Glomerular endothelial cell (primary cell): ENCODE results near the gene ADGRD1. TPM values are rescaled to one million over a fixed set of nuclear protein-coding genes. Genes with fewer than 3 reads are reported as not detected.
"Not testable (repeated sequence)": the region's sequence is repeated elsewhere in the genome, so short reads cannot be mapped to it uniquely, and the experiment has no call there.

Experiments used
- DNase-seq: peaks from one replicate; pipeline ENCODE4 v3.0.0-alpha.2; 2011; ENCODE audit warnings: low read depth, low spot score; ENCODE audit errors: extremely low read depth
- total RNA-seq: library from RNA; depleted of rRNA; stranded (reverse); fragments of >200 nt; gene quantifications from 2 replicates; pipeline ENCODE4 v1.2.3, GENCODE V29; 2015

The ADGRD1 gene
- not detected in 2 replicates for total RNA-seq

DNA sequence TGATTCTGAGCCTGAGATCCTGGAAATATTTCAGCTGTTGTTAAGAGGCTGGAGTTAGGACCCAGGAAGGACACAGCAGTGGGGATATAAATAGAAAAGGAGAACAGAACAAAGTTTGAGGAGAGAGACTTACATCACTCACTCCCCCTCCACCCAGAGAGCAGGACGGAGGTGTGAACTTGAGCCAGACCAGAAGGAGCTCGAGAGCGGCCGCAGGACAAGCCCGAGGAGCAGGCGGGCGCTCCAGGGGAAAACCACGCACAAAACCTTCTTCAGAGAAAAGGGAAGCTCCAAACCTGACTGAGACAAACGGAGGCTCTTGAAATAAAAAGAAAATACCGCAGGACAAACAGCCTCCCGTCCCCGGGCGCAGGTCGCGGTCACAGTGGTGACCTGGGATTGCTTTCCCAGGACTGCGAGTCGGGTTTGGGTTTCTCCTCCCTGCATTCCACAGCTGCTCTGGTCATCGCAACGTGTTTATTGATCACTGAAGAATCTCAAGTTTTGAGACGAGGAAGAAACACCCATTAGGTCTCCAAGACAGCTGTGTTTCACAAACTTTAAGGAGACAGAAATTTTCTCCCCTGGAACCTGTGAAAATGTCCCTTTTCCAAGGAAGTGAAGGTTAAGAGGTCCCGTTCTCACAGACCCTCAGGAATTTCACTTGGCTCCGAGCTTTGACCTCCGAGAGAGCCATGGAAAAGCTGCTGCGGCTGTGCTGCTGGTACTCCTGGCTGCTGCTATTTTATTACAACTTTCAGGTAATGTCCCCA, at the start of gene ADGRD1:
ADGRD1 (plus strand) TSS at position 137 of the 773 bp plus-strand sequence; CDS start at position 696, 559 bp downstream.
- DNase-seq, result no peak

DNA sequence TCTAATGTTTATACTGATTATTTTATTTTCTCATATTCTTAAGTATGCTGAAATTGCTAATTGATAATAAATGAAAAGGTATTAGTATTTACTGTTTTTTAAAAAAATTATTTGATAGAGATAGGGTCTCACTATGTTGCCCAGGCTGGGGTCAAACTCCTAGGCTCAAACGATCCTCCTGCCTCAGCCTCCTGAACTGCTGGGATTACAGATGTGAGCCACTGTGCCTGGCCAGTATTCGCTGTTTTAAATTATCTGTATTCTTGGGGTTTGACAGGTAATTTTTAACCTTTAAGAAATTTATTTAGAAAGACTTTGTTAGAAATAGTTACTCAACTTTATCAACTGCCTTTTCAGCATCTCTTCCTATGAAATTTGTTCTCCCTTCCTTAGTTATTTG, 49.6 kb upstream of the ADGRD1 start:
- no peak for DNase-seq

DNA sequence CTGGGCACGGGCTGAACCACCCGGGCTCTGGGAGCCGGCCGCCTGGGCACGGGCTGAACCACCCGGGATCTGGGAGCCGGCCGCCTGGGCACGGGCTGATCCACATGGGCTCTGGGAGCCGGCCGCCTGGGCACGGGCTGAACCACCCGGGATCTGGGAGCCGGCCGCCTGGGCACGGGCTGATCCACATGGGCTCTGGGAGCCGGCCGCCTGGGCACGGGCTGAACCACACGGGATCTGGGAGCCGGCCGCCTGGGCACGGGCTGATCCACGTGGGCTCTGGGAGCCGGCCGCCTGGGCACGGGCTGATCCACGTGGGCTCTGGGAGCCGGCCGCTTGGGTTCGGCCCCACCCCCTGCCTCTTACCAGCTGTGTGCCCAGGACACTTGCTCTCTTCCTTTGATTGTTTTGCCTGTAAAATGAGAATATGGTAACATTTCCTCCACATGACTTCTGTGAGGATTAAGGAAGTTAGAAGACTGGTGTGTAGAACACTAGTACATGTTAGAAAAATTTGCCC, 48.7 kb upstream of the ADGRD1 start:
- not testable (repeated sequence) for DNase-seq

DNA sequence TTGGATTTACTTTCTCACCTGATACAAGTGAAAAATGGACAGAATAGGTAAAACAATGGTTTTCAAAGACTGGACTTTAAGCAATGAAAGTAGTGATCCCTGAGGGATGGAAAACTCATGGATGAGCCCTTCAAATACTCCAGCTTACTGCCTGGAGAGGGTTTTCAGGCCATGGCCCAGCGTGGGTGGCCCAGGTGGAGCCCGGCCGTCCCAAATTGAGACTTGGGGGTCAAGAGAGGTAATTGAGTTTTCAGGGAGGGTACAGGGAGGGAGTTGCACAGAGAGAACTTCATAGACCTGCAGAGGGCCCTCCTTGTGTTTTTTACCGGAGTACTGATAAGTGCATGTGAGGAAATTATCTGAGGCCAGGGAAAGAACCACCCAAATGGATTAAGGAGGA, 44.6 kb upstream of the ADGRD1 start:
- no peak for DNase-seq

DNA sequence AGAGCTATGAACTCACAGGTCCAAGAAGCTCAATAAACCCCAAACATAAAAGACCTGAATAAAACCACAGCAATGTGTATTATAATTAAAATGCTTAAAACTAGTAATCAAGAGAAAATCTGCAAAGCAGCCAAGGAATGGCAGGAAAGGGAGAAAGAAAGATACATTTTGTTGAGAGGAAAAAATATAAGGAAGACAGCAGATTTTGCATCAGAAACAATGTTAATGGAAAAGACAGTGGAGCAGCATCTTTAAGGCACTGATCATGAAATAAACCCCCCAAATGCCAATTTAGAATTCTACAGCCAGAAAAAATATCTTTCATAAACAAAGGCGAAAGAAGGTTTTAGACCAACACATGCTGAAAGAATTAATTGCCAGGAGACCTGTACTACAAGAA, 42.5 kb upstream of the ADGRD1 start:
- no peak for DNase-seq

DNA sequence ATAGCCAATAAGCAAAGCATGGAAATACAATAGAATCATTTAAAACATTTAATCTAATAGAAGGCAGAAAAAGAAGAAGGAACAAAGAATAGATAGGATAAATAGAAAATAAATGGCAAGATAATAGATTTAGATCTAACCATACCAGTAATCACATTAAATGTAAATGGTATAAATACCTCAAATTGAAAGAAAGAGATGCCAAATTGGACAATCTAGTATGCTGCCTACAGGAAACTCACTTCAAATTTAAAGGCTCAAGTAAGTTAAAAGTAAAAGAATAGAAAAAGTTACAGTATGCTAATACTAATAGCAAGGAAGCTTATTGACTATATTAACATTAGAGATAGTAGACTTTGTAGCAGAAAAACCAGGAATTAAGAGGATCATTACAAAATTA, 41.8 kb upstream of the ADGRD1 start:
- DNase-seq, result no peak

DNA sequence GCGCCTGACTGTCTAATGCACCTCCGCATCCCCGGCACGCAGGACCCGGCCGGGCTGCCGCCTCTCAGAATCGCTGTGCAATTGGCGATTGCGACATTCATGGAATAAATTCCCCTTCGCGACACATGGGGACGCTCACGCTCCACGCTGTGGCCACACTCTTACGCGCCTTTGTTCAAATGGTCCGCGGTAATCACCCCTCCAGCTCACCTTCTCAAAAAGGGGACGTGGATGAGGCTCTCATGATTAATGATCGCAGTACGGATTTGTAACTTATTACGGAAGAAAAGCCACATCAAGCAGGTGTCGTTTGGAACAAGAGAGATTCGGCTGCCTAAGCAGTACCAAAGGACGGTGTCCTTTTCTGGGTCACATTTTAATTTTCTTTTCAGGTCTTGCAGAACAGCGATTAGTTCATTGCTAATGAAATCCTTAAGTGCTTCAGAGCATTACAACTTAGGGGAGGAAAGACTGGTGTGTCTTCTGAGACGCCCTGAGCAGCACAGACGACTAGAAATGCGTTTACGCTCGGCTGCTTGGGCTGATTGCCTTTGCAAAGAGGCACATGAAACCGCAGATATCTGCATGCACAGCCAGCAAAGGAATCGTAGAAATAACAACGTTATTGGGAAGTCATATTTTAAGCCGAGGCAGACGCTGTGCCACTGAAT, 37.3 kb upstream of the ADGRD1 start:
- DNase-seq, result peak; percentile 7

DNA sequence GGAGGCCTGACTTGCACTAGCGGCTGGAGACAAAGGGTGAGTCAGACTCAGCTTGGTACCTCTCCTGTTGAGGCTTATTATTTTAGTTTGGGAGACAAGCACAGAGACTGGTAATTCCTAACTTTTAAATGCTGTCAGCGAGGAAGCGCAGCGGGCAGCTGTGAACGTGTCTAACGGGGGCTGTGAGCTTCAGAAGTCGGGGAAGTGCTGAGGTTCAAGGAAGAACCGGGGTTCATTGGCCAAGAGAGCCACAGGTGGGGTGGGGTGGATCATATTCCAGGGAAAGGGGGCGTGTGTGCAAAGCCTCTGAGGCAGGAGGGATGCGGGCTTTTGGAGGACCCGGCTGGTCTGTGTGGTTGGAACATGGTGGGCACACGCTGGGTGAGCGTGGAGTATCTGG, 36.1 kb upstream of the ADGRD1 start:
- no peak for DNase-seq

DNA sequence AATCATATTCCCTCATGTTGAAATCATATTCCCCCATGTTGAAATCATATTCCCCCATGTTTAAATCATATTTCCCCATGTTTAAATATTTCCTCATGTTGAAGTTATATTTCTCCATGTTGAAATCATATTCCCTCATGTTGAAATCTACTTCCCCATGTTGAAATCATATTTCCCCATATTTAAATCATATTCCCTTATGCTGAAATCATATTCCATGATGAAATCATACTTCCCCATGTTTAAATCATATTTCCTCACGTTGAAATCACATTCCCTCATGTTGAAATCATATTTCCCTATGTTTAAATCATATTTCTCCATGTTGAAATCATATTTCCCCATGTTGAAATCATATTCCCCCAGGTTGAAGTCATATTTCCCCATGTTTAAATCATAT, 34.6 kb upstream of the ADGRD1 start:
- DNase-seq, result no peak

DNA sequence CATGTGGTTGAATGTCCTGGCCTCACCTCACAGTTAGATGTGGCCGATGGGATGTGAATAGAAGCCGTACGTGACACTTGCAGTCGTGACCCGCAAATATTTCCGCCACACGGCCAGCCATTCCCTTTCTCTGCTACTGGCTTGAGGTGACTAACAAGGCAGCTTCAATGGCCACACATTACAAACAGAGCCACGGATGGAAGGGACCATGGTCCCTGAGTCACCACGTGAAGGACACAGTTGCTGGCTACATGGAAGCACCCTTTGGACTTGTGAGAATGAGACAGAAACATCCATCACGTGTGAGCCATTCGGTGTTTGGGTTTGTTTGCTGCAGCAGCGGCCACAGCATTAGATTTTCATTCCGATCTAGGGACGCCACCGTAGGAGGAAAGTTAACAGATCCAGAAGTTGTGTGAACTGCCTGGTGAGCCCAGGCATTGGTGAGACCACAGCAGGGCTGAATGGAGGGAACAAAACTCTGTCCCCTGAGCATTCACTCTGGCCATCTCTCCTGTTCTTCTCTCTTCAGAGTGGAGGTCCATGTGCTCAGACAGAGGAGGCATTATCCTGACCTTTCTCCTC, 33.5 kb upstream of the ADGRD1 start:
- DNase-seq, result no peak

DNA sequence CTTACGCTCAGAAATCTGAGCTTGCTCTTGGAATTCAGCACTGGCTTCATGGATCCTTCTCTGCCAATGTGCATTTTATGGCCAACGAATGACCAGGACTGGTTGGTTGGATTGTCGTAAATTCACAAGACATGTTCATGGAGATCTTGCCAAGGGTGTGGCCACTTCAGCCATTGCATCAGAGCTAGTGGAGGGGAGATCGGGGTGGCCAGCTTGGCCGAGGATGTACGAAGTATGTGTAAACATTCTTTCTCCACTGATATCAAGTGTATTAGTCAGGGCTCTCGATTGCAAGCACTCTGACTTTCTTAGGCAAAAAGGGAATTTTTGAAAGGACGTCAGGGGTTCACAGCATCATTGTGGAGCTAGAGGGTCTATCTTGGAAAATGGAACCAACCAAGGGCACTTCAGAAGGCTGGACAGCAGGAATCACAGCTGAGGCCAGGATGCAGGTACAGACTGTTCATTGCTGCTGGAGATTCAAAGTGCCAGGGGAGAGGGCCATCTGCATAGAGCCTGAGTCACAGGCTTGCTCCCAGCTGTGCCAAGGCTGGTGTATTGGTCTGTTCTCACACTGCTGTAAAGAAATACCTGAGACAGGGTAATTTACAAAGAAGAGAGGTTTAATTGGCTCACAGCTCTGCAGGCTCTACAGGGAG, 32.9 kb upstream of the ADGRD1 start:
- DNase-seq, result no peak

DNA sequence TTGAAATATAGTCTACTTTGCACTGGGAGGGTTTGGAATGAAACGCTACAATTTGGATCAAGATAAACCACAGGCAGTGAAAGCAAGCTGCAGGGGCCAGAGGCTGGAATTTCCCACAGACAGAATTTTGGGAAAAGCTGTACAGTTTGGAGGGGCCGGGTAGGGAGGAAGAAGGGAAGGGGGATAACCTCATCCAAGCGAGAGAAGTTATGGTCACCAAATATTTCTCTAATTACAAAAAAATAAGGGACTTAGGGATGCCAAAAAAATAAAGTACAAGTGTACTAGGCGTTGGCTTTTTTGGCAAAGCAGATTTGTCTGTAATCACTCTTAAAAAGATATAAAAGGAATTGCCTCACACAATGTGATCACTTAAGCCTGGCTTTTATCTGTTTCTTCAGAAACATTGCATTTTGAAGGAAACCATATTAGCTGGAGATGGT, 31.2 kb upstream of the ADGRD1 start:
- no peak for DNase-seq

DNA sequence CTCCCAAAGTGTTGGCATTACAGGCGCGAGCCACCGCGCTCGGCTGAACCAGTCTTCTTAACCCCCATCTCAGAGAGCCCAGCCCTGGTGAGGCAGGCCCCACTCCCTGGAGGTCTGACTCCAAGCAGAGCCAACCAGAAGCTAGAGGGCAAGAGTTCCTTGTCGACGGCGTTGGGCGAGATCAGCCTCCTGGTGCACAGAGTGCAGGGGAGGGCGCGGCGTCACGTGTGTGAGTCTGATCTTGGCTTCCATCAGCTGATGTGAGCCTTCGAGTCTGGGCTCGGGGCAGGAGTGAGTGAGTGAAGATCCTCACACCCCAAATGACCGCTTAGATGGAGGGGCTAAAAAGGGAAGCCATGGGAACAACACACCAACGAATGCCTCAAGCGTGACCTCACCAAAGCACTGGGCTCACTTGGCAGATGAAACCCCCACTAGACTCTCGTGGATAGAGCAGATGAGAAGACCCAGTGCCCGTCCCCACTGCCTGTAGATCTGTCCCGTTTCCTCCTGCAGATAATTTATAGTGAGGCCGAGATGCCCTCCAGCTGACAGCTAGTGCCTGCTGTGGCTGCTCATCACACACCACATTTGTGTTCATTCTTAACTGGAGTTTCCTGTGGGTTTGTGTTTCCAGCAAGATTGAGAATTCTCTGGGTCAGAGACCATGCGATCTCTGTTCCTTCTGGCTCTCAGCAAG, 28.6 kb upstream of the ADGRD1 start:
- no peak for DNase-seq

DNA sequence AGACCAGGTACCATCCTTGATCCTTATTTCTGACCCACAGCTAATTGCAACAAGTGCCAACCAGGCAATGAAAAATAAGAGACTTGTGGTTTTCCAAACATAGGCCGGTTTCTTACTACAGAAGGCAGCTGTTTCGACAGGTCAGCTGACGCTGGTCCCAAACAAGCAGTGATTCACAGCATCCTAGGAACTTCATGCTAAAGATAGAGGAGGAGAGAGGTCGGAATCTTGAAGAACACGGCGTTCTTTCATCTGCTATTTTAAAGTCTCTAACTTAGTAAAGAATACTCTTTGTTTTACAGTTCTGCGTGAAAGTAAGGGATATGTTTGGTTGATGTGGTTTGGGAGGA, 28.1 kb upstream of the ADGRD1 start:
- no peak for DNase-seq

DNA sequence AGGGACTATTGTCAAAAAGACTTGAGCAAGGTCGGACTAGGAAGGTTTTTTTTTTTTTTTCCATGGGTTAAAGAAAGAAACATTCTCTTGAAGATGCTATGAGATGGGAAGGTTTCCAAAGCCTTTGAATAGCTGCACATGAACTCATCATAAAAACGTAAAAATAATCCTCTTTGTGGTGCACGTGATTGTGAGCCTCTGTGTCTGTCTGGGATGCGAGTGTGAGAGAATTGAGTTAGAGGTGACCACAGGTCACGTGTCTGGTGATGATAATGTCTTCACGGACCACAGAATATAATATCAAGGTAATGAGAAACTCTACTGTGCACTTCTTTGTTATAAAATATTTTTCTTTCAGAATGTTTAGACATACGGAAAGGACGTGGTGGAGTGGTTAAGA, 24.3 kb upstream of the ADGRD1 start:
- no peak for DNase-seq

DNA sequence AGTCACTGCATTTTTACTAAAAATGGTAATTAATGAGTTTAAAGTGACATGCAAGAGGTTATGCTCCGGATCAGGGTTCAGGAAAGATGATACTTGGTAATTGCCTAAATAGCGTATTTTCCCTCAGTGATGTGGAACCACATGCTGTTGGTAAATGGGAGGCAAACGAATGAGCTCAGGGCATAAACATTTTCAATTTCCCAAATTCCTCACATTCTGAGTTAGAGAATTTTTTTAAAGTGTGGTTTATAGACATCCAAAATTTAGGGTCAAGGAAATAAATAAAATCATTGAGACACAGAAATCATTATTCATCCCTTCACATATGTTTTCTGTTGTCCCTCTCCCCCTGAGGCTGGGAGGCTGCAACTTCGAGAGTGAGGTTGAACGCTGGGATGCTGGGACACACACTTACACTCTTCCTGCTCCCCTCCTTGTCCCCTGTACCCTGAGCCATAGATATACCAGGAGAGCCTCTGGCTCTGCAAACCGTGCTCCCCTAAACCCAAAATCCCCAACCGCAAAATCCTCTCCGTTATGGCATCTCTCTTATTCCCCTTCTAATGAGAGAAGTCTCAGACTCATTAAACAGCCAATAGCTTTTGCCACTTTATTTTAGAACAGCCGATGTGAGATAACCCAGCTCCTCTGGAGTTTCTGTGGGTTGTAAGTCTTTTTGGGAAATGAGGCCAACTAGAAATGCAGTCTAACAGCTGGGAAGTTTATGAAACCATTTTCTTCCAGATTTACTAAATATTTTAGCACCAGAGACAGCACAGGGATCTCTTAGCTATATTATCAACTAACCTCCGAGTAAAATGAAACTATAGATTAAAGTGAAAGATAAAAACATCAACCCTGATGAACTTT, 21.4 kb upstream of the ADGRD1 start:
- DNase-seq, result no peak

DNA sequence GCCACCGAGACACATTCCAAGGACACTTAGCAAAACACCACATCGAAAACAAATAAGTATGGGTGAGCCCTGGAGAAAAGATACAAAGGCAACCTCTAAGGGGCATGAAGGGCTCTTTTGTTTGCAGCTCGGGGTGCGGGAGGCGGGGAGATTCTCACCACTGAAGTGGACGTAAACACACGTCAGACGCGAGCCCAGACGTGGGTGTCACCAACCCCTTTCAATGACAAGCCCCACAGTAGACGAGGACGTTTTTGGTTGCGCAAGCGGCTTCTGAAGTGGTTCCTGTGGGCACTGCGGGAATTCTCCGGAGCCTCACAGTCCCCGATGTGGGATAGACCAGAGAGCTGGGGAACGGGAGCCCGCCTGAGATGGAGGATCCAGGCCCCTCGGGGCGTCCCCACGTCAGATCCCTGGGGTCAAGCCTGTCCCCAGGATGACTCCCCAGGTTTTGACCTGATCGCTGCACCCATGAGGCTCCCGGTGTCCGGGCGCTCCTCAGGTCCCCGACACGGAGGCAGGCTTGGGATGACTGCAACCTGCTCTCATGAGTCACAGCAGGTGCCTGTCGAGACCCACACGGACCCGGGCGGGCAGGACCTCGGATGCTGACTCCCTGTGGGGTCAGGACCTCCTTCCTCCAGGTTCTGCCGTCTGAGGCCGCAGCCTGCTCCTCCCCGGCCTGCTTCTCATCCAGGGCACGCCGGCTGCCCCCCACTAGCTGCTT, 20.3 kb upstream of the ADGRD1 start:
- DNase-seq, result no peak

DNA sequence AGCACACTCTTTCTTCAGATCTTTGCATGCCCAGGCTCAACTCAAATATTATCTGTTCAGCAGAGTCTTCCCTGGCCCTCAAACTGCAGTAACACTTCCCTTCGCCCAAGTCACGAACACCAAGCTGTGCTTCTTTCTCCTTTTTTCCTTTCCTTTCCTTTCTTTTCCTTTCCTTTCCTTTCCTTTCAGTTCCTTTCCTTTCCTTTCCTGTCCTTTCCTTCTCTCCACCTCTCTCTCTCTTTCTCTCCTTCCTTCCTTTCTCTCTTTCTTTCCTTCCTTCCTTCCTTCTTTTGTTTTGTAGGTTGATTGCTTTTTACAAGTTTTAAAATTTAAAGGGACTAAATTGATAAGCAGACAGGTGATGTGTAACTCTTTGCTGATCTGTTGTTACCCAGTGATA, 19.0 kb upstream of the ADGRD1 start:
- no peak for DNase-seq

DNA sequence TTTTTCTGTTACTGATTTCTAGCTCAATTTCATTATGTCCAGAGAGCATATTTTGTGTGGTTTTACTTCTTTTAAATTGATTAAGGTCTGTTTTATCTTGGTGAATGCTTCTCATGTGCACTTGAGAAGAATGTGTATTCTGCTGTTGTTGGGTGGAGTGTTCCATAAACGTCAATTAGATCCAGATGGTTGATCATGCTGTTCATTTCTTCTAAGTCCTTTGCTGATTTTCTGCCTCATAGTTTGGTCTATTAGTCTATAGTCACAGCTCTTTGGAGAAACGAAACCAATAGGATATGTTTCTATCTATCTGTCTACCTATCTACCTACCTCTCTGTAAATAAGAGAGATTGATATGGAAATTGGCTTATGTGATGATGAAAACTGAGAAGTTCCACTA, 17.1 kb upstream of the ADGRD1 start:
- DNase-seq, result no peak
